HepG2 (cell line): ENCODE results near the gene EDAR. TPM values are rescaled to one million over a fixed set of nuclear protein-coding genes. Genes with fewer than 3 reads are reported as not detected.

Experiments
- ATAC-seq: fragments of 200-7000 bp; cut with Tn5 transposase; 3 replicates; pipeline ENCODE4 v1.9.1; 2020; ENCODE audit warnings: mild to moderate bottlenecking, moderate library complexity
- BruUV-seq: library from RNA; stranded (reverse); fragments of 400-500 nt; replicated peaks from 2 replicates; lab custom pipeline; 2021; lab: Mats Ljungman, UMichigan
- CTCF ChIA-PET: fragments of 300-600 bp; formaldehyde crosslinking; extraction: SDS; loops from one replicate; lab custom pipeline; 2021; ENCODE audit warnings: low total read pairs, inconsistent platforms, low intra/inter-chr PET ratio; lab: Yijun Ruan, JAX
- POLR2A ChIA-PET: fragments of 350-600 bp; sonication (Branson Sonifier 250); formaldehyde crosslinking; loops from one replicate; lab custom pipeline; 2020; ENCODE audit warnings: antibody characterized with exemption, inconsistent platforms; lab: Yijun Ruan, JAX
- DNase-seq: peaks from one replicate; pipeline ENCODE4 v3.0.0-alpha.2; 2015; ENCODE audit warnings: low spot score
- FAIRE-seq: peaks from 3 replicates; lab custom pipeline; 2011; peaks lifted over from hg19 to GRCh38; lab: Jason Lieb, UNC
- H2AFZ ChIP-seq: one replicate; pipeline ENCODE4 v1.6.1; 2011; ENCODE audit warnings: low read length, inconsistent platforms
- H3K27ac ChIP-seq: fragments of 300-600 bp; 3 replicates; pipeline ENCODE4 v1.8.0; 2011; ENCODE audit warnings: mixed run types, mild to moderate bottlenecking, mixed read lengths, low read length, inconsistent platforms; ENCODE audit not compliant: insufficient read depth; ENCODE audit errors: extremely low read length
- H3K27me3 ChIP-seq, 2 experiments: fragments of 200-600 bp in 1 of 2; 2 replicates in 1 of 2; 3 replicates in 1 of 2; pipeline versions ENCODE4 v1.6.0 to v1.8.0; 2011; ENCODE audit warnings: low read length in 2 of 2, mild to moderate bottlenecking in 2 of 2, moderate library complexity in 2 of 2, inconsistent platforms in 1 of 2; ENCODE audit not compliant: insufficient read depth in 2 of 2, control insufficient read depth in 1 of 2
- H3K36me3 ChIP-seq, 2 experiments: fragments of 200-600 bp in 1 of 2; replicated peaks in 1 of 2; 2 replicates in 1 of 2; 3 replicates in 1 of 2; pipeline versions ENCODE4 v1.5.1 to v1.8.0; 2011; ENCODE audit warnings: low read length in 2 of 2, inconsistent platforms in 1 of 2; ENCODE audit not compliant: insufficient read depth in 2 of 2, control insufficient read depth in 1 of 2
- H3K4me1 ChIP-seq: 2 replicates; pipeline ENCODE4 v1.5.1; 2012; ENCODE audit warnings: low read length, inconsistent platforms; ENCODE audit not compliant: insufficient read depth
- H3K4me2 ChIP-seq: 2 replicates; pipeline ENCODE4 v1.6.0; 2011; ENCODE audit warnings: low read depth, low read length, inconsistent platforms
- H3K4me3 ChIP-seq, 3 experiments: fragments of 200-600 bp in 1 of 3; sonication (generic), shearing (Covaris generic) in 1 of 3; replicated peaks in 1 of 3; 2 replicates each; pipeline ENCODE4 v1.5.1; 2011 to 2016; ENCODE audit warnings: low read length in 3 of 3, inconsistent platforms in 2 of 3, low read depth in 2 of 3, mild to moderate bottlenecking in 2 of 3, control low read depth in 1 of 3, mixed read lengths in 1 of 3; ENCODE audit not compliant: insufficient read depth in 1 of 3
- H3K79me2 ChIP-seq: one replicate; pipeline ENCODE4 v1.6.1; 2011; ENCODE audit warnings: low read length, inconsistent platforms; ENCODE audit not compliant: insufficient read depth
- H3K9ac ChIP-seq: 2 replicates; pipeline ENCODE4 v1.6.0; 2011; ENCODE audit warnings: mild to moderate bottlenecking, low read depth, low read length, inconsistent platforms; ENCODE audit not compliant: insufficient read depth
- H3K9me3 ChIP-seq: 2 replicates; pipeline ENCODE4 v1.5.1; 2012; ENCODE audit warnings: mild to moderate bottlenecking, low read length
- H4K20me1 ChIP-seq: 2 replicates; pipeline ENCODE4 v1.6.0; 2011; ENCODE audit warnings: inconsistent platforms, mild to moderate bottlenecking, low read length, moderate library complexity; ENCODE audit not compliant: insufficient read depth
- FOXO4 ChIP-seq: sonication (generic); formaldehyde crosslinking; conservative IDR thresholded peaks from 2 replicates; pipeline ENCODE4 v1.8.1; 2023; ENCODE audit warnings: missing genetic modification reagents
- IRX3 ChIP-seq: sonication (generic); formaldehyde crosslinking; IDR thresholded peaks from 2 replicates; pipeline ENCODE4 v1.8.1; 2023; ENCODE audit warnings: mild to moderate bottlenecking, low read depth, missing genetic modification reagents, borderline replicate concordance
- TBL1XR1 ChIP-seq: fragments of 150-350 bp; IDR thresholded peaks from 2 replicates; pipeline ENCODE4 v1.6.1; 2014; ENCODE audit warnings: borderline replicate concordance, low read length; ENCODE audit not compliant: partially characterized antibody
- ZMYM2 ChIP-seq: sonication (generic); formaldehyde crosslinking; IDR thresholded peaks from 2 replicates; pipeline ENCODE4 v1.8.0; 2022; ENCODE audit warnings: mild to moderate bottlenecking, missing genetic modification reagents
- ZNF670 ChIP-seq: sonication (generic); formaldehyde crosslinking; IDR thresholded peaks from 2 replicates; pipeline ENCODE4 v1.8.0; 2022; ENCODE audit warnings: mild to moderate bottlenecking, missing genetic modification reagents, borderline replicate concordance
- ZNF850 ChIP-seq: sonication (generic); formaldehyde crosslinking; conservative IDR thresholded peaks from 2 replicates; pipeline ENCODE4 v1.9.0; 2021; ENCODE audit warnings: mild to moderate bottlenecking, missing genetic modification reagents
- ZSCAN22 ChIP-seq: sonication (generic); formaldehyde crosslinking; IDR thresholded peaks from 2 replicates; pipeline ENCODE4 v1.4.0; 2020; ENCODE audit warnings: mild to moderate bottlenecking, missing genetic modification reagents
- WGBS: methylation state at CpG from one replicate; pipeline ENCODE4 v1.1.6; 2017; ENCODE audit warnings: low lambda C conversion rate; 5-methylcytosine and 5-hydroxymethylcytosine counted together
- in situ Hi-C: cut with HindIII; loops from 2 replicates; pipeline ENCODE4 v1.10.0; 2017; ENCODE audit warnings: low pct_unique_long_range_greater_than_20kb; ENCODE audit not compliant: extremely low pct_ligation_motif_present
- intact Hi-C: fragments of 100-400 bp; cut with micrococcal nuclease; formaldehyde crosslinking; loops from one replicate; pipeline ENCODE4 v1.10.0; 2022; ENCODE audit not compliant: unreplicated experiment
- polyA plus RNA-seq, 8 experiments: library from polyadenylated mRNA; depleted of rRNA in 3 of 8; stranded (reverse) in 7 of 8; unstranded in 1 of 8; fragments of >200 nt; fragmentation: Illumina TruSeq in 4 of 8; extraction: Trizol in 4 of 8; gene quantifications; 2 replicates each; pipeline versions ENCODE4 v1.2.1 to v1.2.3, GENCODE V29; 2011 to 2016; ENCODE audit warnings: low read depth in 4 of 8, missing spikeins in 1 of 8, mixed read lengths in 1 of 8; ENCODE audit not compliant: insufficient read depth in 1 of 8
- total RNA-seq, 5 experiments: library from RNA; depleted of rRNA; stranded (reverse); fragments of >200 nt; fragmentation: Illumina TruSeq; extraction: Trizol; gene quantifications; 2 replicates each; pipeline ENCODE4 v1.2.3, GENCODE V29; 2016; ENCODE audit warnings: low read depth in 1 of 5
- TF ChIP-seq, protein P1 (sequence below): IDR thresholded peaks from 2 replicates; pipeline ENCODE4 v1.6.1; 2016; ENCODE audit warnings: low read depth

EDAR gene
- total and polyA plus RNA-seq, 2 of the 13 experiments (the other 11 are each of a cell fraction or from before 2014, with no cell fraction given) = not detected

GRCh38 chr2:108974674-108975073, 14.3 kb downstream of the EDAR start:
- Histone ChIP-seq H3K4me2 (peak overlapping the region; percentile 54), H4K20me1 (no peaks in the 10 kb centered on the region), H2AFZ (no peak overlapping the region), H3K9ac (no peak overlapping the region), H3K9me3 (no peaks in the 10 kb centered on the region), H3K4me1 (peaks cover 12% of the 10 kb centered on the region), H3K36me3 (no peaks in the 10 kb centered on the region), H3K79me2 (no peaks in the 10 kb centered on the region), H3K4me3 (peak overlapping the region in 1 of 3 experiments; percentile 31; a peak in 1 of 6 replicates), H3K27me3 (peaks cover 0 to 42% of the 10 kb centered on the region in 2 experiments; a peak in 4 of 5 replicates), H3K27ac (no peak overlapping the region)
- BruUV-seq = no TSS peak
- no peak for FAIRE-seq
- ChIA-PET CTCF (no interaction called here), POLR2A (no interaction called here)
- in situ Hi-C loops (no loop called here), intact Hi-C loops (no loop called here)
- TF ChIP-seq ZNF850 (CRISPR knock-in tag) (no peak), ZNF670 (CRISPR knock-in tag) (no peak), TBL1XR1 (no peak), ZSCAN22 (CRISPR knock-in tag) (no peak), ZMYM2 (CRISPR knock-in tag) (no peak), FOXO4 (CRISPR knock-in tag) (no peak), IRX3 (CRISPR knock-in tag) (no peak)
- TF ChIP-seq, protein P1, sequence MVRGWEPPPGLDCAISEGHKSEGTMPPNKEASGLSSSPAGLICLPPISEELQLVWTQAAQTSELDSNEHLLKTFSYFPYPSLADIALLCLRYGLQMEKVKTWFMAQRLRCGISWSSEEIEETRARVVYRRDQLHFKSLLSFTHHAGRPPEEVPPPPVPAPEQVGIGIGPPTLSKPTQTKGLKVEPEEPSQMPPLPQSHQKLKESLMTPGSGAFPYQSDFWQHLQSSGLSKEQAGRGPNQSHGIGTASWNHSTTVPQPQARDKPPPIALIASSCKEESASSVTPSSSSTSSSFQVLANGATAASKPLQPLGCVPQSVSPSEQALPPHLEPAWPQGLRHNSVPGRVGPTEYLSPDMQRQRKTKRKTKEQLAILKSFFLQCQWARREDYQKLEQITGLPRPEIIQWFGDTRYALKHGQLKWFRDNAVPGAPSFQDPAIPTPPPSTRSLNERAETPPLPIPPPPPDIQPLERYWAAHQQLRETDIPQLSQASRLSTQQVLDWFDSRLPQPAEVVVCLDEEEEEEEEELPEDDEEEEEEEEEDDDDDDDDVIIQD (CRISPR knock-in tag) = no peak
- whole genome bisulfite sequencing = 64% methylated on average over 3 of the region's 4 CpGs
- DNase-seq = no peak
- ATAC-seq = peak; percentile 25
